Spleen (tissue), 7 donors: Measurements from ENCODE around the gene PTPRM.

Experiments used
- POLR2A ChIP-seq, 3 donors: fragments of 450-650 bp; IDR thresholded peaks; one replicate each; pipeline ENCODE4 v1.5.1; 2017; ENCODE audit warnings: antibody characterized with exemption in 3 of 3, mild to moderate bottlenecking in 1 of 3
- POLR2AphosphoS5 ChIP-seq, 3 donors: sonication (generic); formaldehyde crosslinking; IDR thresholded peaks; one replicate each; pipeline ENCODE4 v1.5.1; 2017; ENCODE audit warnings: antibody characterized with exemption in 3 of 3
- TF ChIP-seq, protein P1 (sequence below), 11 experiments: fragments of 200-600 bp in 7 of 11; fragments of 450-650 bp in 4 of 11; sonication (generic) in 4 of 11; IDR thresholded peaks in 8 of 11; conservative IDR thresholded peaks in 3 of 11; 1 replicate in 7 of 11; 2 replicates in 4 of 11; pipeline versions ENCODE4 v1.4.0 to v1.8.0; 2016 to 2021; ENCODE audit warnings: antibody characterized with exemption in 11 of 11, inconsistent platforms in 4 of 11, mild to moderate bottlenecking in 1 of 11
- donor health status: DM: no; HTN: no; CAD: no; lungs with moderate emphysema.
- donor health status: DM: no; HTN: no; CAD: no.
- donor health status: DM: no; HTN: no; CAD: no.

DNA sequence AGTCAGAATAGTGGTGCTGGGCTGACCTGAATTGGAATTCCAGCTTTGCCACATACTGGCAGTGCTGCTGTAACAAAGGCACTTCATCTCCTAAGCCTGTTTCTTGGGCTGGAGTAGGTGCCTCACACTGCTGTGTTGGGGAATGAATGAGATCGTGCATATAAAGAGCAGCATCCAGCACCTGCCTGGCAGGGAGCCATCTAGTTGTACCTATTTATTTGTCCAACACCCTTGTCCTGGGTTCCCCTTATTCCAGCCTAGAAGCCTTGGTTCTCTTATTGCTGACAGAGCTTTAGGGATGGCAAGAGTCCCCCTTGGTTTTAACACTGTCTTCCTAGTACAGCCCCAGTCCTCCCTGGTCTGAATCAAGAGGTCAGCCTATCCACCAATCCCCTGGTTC lies 766.8 kb downstream of the PTPRM start:
- TF ChIP-seq, protein P1, sequence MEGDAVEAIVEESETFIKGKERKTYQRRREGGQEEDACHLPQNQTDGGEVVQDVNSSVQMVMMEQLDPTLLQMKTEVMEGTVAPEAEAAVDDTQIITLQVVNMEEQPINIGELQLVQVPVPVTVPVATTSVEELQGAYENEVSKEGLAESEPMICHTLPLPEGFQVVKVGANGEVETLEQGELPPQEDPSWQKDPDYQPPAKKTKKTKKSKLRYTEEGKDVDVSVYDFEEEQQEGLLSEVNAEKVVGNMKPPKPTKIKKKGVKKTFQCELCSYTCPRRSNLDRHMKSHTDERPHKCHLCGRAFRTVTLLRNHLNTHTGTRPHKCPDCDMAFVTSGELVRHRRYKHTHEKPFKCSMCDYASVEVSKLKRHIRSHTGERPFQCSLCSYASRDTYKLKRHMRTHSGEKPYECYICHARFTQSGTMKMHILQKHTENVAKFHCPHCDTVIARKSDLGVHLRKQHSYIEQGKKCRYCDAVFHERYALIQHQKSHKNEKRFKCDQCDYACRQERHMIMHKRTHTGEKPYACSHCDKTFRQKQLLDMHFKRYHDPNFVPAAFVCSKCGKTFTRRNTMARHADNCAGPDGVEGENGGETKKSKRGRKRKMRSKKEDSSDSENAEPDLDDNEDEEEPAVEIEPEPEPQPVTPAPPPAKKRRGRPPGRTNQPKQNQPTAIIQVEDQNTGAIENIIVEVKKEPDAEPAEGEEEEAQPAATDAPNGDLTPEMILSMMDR (IDR thresholded peaks at IDR 0.05 in 8 of 11, conservative IDR thresholded peaks at IDR 0.05 in 3 of 11): no peak
- TF ChIP-seq POLR2A (IDR thresholded peaks at IDR 0.05) (no peak), POLR2AphosphoS5 (IDR thresholded peaks at IDR 0.05) (no peak)
